Endothelial cell of umbilical vein (primary cell): ENCODE data around the gene SF3B4.

Experiments
- MYC ChIP-seq: IDR thresholded peaks from one replicate; pipeline ENCODE4 v1.6.1; 2011; ENCODE audit warnings: mild to moderate bottlenecking, low read depth, low read length
- POLR2A ChIP-seq: IDR thresholded peaks from 2 replicates; pipeline ENCODE4 v1.6.1; 2012; ENCODE audit warnings: low read depth, mild to moderate bottlenecking, control low read depth, low read length
- POLR2AphosphoS5 ChIP-seq: IDR thresholded peaks from 2 replicates; pipeline ENCODE4 v1.6.1; 2012; ENCODE audit warnings: low read depth, mild to moderate bottlenecking, control low read depth, low read length, moderate library complexity; ENCODE audit not compliant: insufficient read depth
- TF ChIP-seq, protein P1 (sequence below), 2 donors: IDR thresholded peaks; 1 replicate in 1 of 2; 2 replicates in 1 of 2; pipeline ENCODE4 v1.5.1; 2011; ENCODE audit warnings: low read length in 2 of 2, mild to moderate bottlenecking in 2 of 2, moderate library complexity in 2 of 2, control low read depth in 1 of 2, inconsistent platforms in 1 of 2, low read depth in 1 of 2; ENCODE audit not compliant: insufficient read depth in 1 of 2; ENCODE audit errors: extremely low read depth in 1 of 2

DNA sequence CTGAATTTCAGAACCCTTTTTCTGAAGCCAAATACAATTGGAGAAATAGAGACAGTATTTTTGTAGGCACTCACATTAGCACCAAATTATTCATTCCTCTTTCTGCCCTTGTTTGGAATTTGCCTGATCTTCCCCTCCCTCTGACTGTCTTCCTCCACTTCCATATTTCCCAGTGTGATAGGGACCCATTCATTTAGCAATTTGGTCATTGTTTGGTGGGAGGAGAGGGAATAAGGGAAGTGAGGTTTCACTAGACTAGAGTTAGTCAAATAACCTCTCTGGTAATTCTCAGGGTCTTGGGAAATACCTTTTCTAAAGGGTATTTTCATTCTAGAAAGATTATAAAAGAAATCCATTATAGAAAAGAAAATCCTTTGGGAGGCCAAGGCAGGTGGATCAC lies 40.0 kb upstream of the SF3B4 start:
- TF ChIP-seq, protein P1, sequence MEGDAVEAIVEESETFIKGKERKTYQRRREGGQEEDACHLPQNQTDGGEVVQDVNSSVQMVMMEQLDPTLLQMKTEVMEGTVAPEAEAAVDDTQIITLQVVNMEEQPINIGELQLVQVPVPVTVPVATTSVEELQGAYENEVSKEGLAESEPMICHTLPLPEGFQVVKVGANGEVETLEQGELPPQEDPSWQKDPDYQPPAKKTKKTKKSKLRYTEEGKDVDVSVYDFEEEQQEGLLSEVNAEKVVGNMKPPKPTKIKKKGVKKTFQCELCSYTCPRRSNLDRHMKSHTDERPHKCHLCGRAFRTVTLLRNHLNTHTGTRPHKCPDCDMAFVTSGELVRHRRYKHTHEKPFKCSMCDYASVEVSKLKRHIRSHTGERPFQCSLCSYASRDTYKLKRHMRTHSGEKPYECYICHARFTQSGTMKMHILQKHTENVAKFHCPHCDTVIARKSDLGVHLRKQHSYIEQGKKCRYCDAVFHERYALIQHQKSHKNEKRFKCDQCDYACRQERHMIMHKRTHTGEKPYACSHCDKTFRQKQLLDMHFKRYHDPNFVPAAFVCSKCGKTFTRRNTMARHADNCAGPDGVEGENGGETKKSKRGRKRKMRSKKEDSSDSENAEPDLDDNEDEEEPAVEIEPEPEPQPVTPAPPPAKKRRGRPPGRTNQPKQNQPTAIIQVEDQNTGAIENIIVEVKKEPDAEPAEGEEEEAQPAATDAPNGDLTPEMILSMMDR (IDR thresholded peaks at IDR 0.05; ENCODE audit: extremely low read depth in 1 of 2, insufficient read depth in 1 of 2, low read depth in 1 of 2, low read length in 2 of 2) = no peak
- TF ChIP-seq POLR2AphosphoS5 (no peak), POLR2A (no peak), MYC (no peak)
